VCaP (cell line): ENCODE measurements around the gene ADGRA1.
"Not testable (repeated sequence)": the region's sequence is repeated elsewhere in the genome, so short reads cannot be mapped to it uniquely, and the experiment has no call there.

Experiments
- H3K27ac ChIP-seq: fragments of 450-650 bp; 2 replicates; pipeline ENCODE4 v1.5.1; 2017
- TF ChIP-seq, protein P1 (sequence below): fragments of 450-650 bp; conservative IDR thresholded peaks from 2 replicates; pipeline ENCODE4 v1.5.1; 2017; ENCODE audit warnings: mild to moderate bottlenecking, moderate library complexity

The ADGRA1 gene

GRCh38 chr10:133048926-133049325, 38.8 kb upstream of the ADGRA1 start:
- TF ChIP-seq, protein P1, sequence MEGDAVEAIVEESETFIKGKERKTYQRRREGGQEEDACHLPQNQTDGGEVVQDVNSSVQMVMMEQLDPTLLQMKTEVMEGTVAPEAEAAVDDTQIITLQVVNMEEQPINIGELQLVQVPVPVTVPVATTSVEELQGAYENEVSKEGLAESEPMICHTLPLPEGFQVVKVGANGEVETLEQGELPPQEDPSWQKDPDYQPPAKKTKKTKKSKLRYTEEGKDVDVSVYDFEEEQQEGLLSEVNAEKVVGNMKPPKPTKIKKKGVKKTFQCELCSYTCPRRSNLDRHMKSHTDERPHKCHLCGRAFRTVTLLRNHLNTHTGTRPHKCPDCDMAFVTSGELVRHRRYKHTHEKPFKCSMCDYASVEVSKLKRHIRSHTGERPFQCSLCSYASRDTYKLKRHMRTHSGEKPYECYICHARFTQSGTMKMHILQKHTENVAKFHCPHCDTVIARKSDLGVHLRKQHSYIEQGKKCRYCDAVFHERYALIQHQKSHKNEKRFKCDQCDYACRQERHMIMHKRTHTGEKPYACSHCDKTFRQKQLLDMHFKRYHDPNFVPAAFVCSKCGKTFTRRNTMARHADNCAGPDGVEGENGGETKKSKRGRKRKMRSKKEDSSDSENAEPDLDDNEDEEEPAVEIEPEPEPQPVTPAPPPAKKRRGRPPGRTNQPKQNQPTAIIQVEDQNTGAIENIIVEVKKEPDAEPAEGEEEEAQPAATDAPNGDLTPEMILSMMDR, result no peak
- no peak overlapping the region for H3K27ac ChIP-seq

GRCh38 chr10:133049639-133050038, 38.1 kb upstream of the ADGRA1 start:
- TF ChIP-seq, protein P1, result no peak
- H3K27ac ChIP-seq, result no peak overlapping the region

- H3K27ac ChIP-seq, result no peak overlapping the region
- TF ChIP-seq, protein P1, result no peak
Measured at GRCh38 chr10:133050371-133050770, 37.4 kb upstream of the ADGRA1 start.

DNA sequence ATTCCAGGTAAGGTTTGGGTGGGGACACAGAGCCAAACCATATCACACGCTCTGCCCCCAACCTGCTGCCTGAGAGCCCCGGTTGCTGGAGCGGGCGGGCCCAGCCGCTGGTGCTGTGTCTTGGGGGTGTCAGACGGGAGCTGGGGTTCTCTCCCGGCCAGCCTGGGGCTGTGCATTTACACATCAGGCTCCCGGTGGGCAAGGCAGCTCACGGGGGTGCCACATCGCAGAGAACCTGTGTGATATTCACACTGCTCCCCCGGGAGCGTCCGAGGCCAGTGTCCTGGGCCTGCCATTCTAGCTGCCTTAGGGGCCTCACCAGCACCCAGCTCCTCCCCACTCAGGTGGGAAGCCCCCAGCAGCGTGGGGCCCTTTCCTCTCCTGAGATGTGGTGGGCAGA, 35.6 kb upstream of the ADGRA1 start:
- no peak overlapping the region for H3K27ac ChIP-seq
- TF ChIP-seq, protein P1, result no peak

DNA sequence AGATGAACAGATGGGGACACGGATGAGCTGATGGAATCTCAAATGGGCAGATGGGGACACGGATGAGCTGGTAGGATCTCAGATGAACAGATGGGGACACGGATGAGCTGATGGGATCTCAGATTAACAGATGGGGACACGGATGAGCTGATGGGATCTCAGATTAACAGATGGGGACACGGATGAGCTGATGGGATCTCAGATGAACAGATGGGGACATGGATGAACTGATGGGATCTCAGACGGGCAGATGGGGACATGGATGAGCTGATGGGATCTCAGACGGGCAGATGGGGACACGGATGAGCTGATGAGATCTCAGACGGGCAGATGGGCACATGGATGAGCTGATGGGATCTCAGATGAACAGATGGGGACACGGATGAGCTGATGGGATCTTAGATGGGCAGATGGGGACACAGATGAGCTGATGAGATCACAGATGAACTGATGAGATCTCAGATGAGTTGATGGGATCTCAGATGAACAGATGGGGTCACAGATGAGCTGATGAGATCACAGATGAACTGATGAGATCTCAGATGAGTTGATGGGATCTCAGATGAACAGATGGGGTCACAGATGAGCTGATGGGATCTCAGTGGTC, 34.1 kb upstream of the ADGRA1 start:
- not testable (repeated sequence) for H3K27ac ChIP-seq

GRCh38 chr10:133055470-133055869, 32.3 kb upstream of the ADGRA1 start:
- no peak overlapping the region for H3K27ac ChIP-seq
- TF ChIP-seq, protein P1, result no peak

- TF ChIP-seq, protein P1, result no peak
Measured at GRCh38 chr10:133056001-133056400, 31.7 kb upstream of the ADGRA1 start.

GRCh38 chr10:133056651-133057178, 31.0 kb upstream of the ADGRA1 start:
- no peak overlapping the region for H3K27ac ChIP-seq
- TF ChIP-seq, protein P1, result no peak

More at GRCh38 chr10:133056001-133056400, 31.7 kb upstream of the ADGRA1 start:
- no peak overlapping the region for H3K27ac ChIP-seq
